K562 (cell line): ENCODE data around the gene EXTL1. TPM values are rescaled to one million over a fixed set of nuclear protein-coding genes. Genes with fewer than 3 reads are reported as not detected.

ENCODE experiments used
- CTBP1 ChIP-seq: fragments of 450-650 bp; IDR thresholded peaks from 2 replicates; pipeline ENCODE4 v1.6.1; 2016; ENCODE audit warnings: borderline replicate concordance
- ETV1 ChIP-seq: fragments of 450-650 bp; conservative IDR thresholded peaks from 2 replicates; pipeline ENCODE4 v1.6.1; 2016; ENCODE audit warnings: missing genetic modification characterization, control low read depth, low read depth, missing compliant biosample characterization
- IRF2 ChIP-seq: sonication (generic); formaldehyde crosslinking; IDR thresholded peaks from 2 replicates; pipeline ENCODE4 v1.8.1; 2022; ENCODE audit warnings: mild to moderate bottlenecking, missing genetic modification reagents
- KAT7 ChIP-seq: sonication (generic); formaldehyde crosslinking; IDR thresholded peaks from 2 replicates; pipeline ENCODE4 v1.8.0; 2022; ENCODE audit warnings: missing genetic modification reagents, mild to moderate bottlenecking, borderline replicate concordance
- NFIC ChIP-seq: fragments of 450-650 bp; IDR thresholded peaks from 2 replicates; pipeline ENCODE4 v1.6.1; 2017; ENCODE audit warnings: mild to moderate bottlenecking, inconsistent platforms
- PTTG1 ChIP-seq: fragments of 450-650 bp; IDR thresholded peaks from 2 replicates; pipeline ENCODE4 v1.6.1; 2016; ENCODE audit warnings: low read depth, mild to moderate bottlenecking, missing genetic modification characterization, missing compliant biosample characterization
- RBM22 ChIP-seq: fragments of 200-400 bp; formaldehyde crosslinking; IDR thresholded peaks from 2 replicates; pipeline ENCODE4 v1.6.1; 2018; ENCODE audit warnings: low read length, low read depth; ENCODE audit not compliant: poor library complexity, severe bottlenecking
- SRF ChIP-seq, 2 experiments: fragments of 250-450, 450-650 bp in 1 of 2; sonication (Bioruptor Pico) in 1 of 2; sonication (generic) in 1 of 2; formaldehyde crosslinking; IDR thresholded peaks; 2 replicates each; pipeline versions ENCODE4 v1.5.0 to v1.5.1; 2020 to 2022; ENCODE audit warnings: mild to moderate bottlenecking in 1 of 2, missing genetic modification reagents in 1 of 2
- SRSF7 ChIP-seq: fragments of 200-400 bp; formaldehyde crosslinking; optimal IDR thresholded peaks from 2 replicates; pipeline ENCODE3; 2017; ENCODE audit warnings: mild to moderate bottlenecking, low read depth, low read length
- TAL1 ChIP-seq: fragments of 450-650 bp; IDR thresholded peaks from 2 replicates; pipeline ENCODE4 v1.6.1; 2016; ENCODE audit warnings: mild to moderate bottlenecking
- ZBTB8A ChIP-seq: fragments of 450-650 bp; IDR thresholded peaks from 2 replicates; pipeline ENCODE4 v1.6.1; 2018; ENCODE audit warnings: mild to moderate bottlenecking, moderate library complexity; ENCODE audit not compliant: partially characterized antibody
- ZFX ChIP-seq: sonication (generic); formaldehyde crosslinking; IDR thresholded peaks from 2 replicates; pipeline ENCODE4 v1.8.0; 2022; ENCODE audit warnings: mild to moderate bottlenecking, missing genetic modification reagents, moderate library complexity
- ZNF133 ChIP-seq: fragments of 250-450 bp; sonication (Bioruptor Pico); IDR thresholded peaks from 2 replicates; pipeline ENCODE4 v1.4.0; 2020; ENCODE audit warnings: mild to moderate bottlenecking
- ZNF212 ChIP-seq: fragments of 450-650 bp; formaldehyde crosslinking; IDR thresholded peaks from 2 replicates; pipeline ENCODE4 v1.4.0; 2020; ENCODE audit warnings: mild to moderate bottlenecking
- ZSCAN32 ChIP-seq: fragments of 450-650 bp; formaldehyde crosslinking; IDR thresholded peaks from 2 replicates; pipeline ENCODE4 v1.4.0; 2020; ENCODE audit warnings: mild to moderate bottlenecking, moderate library complexity
- polyA plus RNA-seq, 8 experiments: library from polyadenylated mRNA; depleted of rRNA in 4 of 8; stranded (reverse) in 5 of 8; unstranded in 3 of 8; fragments of >200 nt; fragmentation: Nextera tagmentation in 2 of 8; fragmentation: Illumina TruSeq in 1 of 8; extraction: Ambion mirVana in 2 of 8; extraction: Trizol in 1 of 8; gene quantifications; 2 replicates each; pipeline versions ENCODE4 v1.2.1 to v1.2.3, GENCODE V29; 2011 to 2014; ENCODE audit warnings: inconsistent platforms in 1 of 8, missing spikeins in 1 of 8
- total RNA-seq, 7 experiments: library from RNA; depleted of rRNA in 6 of 7; stranded (reverse); fragments of >200 nt in 6 of 7; fragmentation: Illumina TruSeq in 2 of 7; extraction: Trizol in 2 of 7; gene quantifications; 2 replicates each; pipeline versions ENCODE4 v1.2.1 to v1.2.3, GENCODE V29; 2011 to 2021; ENCODE audit warnings: low replicate concordance in 1 of 7
- TF ChIP-seq, protein P1 (sequence below): sonication (generic); formaldehyde crosslinking; IDR thresholded peaks from 2 replicates; pipeline ENCODE4 v1.8.1; 2023; ENCODE audit warnings: mild to moderate bottlenecking, missing genetic modification reagents
- TF ChIP-seq, protein P2 (sequence below), 2 experiments: fragments of 200-800 bp in 1 of 2; sonication (Bioruptor generic) in 1 of 2; sonication (generic) in 1 of 2; formaldehyde crosslinking in 1 of 2; IDR thresholded peaks in 1 of 2; conservative IDR thresholded peaks in 1 of 2; 2 replicates each; pipeline versions ENCODE4 v1.5.0 to v1.6.1; 2016 to 2020; ENCODE audit warnings: missing compliant biosample characterization in 1 of 2, missing genetic modification characterization in 1 of 2, missing genetic modification reagents in 1 of 2
- TF ChIP-seq, protein P3 (sequence below): fragments of 250-450 bp; sonication (Bioruptor Pico); IDR thresholded peaks from 2 replicates; pipeline ENCODE4 v1.8.0; 2021; ENCODE audit warnings: borderline replicate concordance, mild to moderate bottlenecking, moderate library complexity; ENCODE audit not compliant: poor library complexity, severe bottlenecking
- TF ChIP-seq, protein P4 (sequence below): fragments of 450-650 bp; IDR thresholded peaks from 2 replicates; pipeline ENCODE4 v1.7.1; 2018; ENCODE audit warnings: mild to moderate bottlenecking, low read depth; ENCODE audit not compliant: partially characterized antibody
- TF ChIP-seq, protein P5 (sequence below): sonication (generic); formaldehyde crosslinking; IDR thresholded peaks from 2 replicates; pipeline ENCODE4 v1.8.1; 2023; ENCODE audit warnings: mild to moderate bottlenecking, missing genetic modification reagents, moderate library complexity

EXTL1 gene
- total and polyA plus RNA-seq, 9 of the 15 experiments (the other 6 are each of a cell fraction or from before 2014, with no cell fraction given), result 0.04 to 0.23 (median 0.08) TPM; not detected in 3

DNA sequence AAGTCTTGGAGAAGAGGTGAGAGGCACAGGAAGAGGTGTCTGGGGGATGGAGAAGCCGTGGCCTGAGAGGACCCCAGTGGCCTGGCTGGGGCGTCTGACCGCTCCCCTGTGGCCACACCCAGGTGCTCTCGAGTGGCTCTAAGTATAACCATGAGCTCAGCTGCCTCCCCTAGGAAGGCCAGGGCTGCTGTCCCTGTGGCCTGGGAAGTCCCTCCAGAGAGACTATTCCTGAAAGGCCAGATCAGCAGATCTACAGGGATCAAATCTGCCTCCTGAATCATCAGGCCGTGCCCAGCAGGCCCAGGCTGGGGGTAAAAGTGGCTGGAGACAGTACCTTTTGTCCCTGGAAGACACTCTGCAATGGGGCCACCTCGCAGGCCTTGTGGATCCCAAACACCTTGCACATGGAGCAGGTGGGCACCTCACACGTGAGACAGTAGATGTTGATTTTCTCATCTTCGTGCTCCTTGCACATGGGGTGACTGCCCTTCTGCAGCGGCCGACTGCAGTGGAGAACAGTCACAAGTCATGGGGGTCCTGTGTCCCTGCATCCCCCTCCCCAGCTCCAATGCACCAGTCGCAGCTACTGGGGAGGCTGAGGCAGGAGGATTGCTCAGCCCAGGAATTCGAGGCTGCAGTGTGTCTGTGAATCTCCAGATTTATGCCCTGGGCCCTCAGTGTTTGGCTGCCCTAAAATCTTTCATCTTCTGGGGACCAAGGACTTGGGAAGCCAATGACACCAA, 39.4 kb downstream of the EXTL1 start (continued):
- TF ChIP-seq, protein P1, sequence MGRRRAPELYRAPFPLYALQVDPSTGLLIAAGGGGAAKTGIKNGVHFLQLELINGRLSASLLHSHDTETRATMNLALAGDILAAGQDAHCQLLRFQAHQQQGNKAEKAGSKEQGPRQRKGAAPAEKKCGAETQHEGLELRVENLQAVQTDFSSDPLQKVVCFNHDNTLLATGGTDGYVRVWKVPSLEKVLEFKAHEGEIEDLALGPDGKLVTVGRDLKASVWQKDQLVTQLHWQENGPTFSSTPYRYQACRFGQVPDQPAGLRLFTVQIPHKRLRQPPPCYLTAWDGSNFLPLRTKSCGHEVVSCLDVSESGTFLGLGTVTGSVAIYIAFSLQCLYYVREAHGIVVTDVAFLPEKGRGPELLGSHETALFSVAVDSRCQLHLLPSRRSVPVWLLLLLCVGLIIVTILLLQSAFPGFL (CRISPR knock-in tag), result no peak
- TF ChIP-seq, protein P2, sequence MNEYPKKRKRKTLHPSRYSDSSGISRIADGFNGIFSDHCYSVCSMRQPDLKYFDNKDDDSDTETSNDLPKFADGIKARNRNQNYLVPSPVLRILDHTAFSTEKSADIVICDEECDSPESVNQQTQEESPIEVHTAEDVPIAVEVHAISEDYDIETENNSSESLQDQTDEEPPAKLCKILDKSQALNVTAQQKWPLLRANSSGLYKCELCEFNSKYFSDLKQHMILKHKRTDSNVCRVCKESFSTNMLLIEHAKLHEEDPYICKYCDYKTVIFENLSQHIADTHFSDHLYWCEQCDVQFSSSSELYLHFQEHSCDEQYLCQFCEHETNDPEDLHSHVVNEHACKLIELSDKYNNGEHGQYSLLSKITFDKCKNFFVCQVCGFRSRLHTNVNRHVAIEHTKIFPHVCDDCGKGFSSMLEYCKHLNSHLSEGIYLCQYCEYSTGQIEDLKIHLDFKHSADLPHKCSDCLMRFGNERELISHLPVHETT (CRISPR knock-in tag; conservative IDR thresholded peaks at IDR 0.05 in 1 of 2, IDR thresholded peaks at IDR 0.05 in 1 of 2), result no peak
- TF ChIP-seq ZNF133 (CRISPR knock-in tag), result no peak
- no peak for TF ChIP-seq ETV1 (tag)
- TF ChIP-seq PTTG1 (tag), result no peak
- no peak for TF ChIP-seq SRF (CRISPR knock-in tag; IDR thresholded peaks at IDR 0.05)
- TF ChIP-seq, protein P3, sequence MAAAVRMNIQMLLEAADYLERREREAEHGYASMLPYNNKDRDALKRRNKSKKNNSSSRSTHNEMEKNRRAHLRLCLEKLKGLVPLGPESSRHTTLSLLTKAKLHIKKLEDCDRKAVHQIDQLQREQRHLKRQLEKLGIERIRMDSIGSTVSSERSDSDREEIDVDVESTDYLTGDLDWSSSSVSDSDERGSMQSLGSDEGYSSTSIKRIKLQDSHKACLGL, result no peak
- peak; percentile 29; the same call in 1 of the 2 replicates for TF ChIP-seq CTBP1
- TF ChIP-seq, protein P4, sequence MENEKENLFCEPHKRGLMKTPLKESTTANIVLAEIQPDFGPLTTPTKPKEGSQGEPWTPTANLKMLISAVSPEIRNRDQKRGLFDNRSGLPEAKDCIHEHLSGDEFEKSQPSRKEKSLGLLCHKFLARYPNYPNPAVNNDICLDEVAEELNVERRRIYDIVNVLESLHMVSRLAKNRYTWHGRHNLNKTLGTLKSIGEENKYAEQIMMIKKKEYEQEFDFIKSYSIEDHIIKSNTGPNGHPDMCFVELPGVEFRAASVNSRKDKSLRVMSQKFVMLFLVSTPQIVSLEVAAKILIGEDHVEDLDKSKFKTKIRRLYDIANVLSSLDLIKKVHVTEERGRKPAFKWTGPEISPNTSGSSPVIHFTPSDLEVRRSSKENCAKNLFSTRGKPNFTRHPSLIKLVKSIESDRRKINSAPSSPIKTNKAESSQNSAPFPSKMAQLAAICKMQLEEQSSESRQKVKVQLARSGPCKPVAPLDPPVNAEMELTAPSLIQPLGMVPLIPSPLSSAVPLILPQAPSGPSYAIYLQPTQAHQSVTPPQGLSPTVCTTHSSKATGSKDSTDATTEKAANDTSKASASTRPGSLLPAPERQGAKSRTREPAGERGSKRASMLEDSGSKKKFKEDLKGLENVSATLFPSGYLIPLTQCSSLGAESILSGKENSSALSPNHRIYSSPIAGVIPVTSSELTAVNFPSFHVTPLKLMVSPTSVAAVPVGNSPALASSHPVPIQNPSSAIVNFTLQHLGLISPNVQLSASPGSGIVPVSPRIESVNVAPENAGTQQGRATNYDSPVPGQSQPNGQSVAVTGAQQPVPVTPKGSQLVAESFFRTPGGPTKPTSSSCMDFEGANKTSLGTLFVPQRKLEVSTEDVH, result no peak
- TF ChIP-seq ZSCAN32 (CRISPR knock-in tag), result no peak
- TF ChIP-seq NFIC, result no peak
- no peak for TF ChIP-seq RBM22
- peak; percentile 60; the same call in 1 of the 2 replicates for TF ChIP-seq ZFX (CRISPR knock-in tag)
- TF ChIP-seq ZNF212 (CRISPR knock-in tag), result no peak
- TF ChIP-seq, protein P5, sequence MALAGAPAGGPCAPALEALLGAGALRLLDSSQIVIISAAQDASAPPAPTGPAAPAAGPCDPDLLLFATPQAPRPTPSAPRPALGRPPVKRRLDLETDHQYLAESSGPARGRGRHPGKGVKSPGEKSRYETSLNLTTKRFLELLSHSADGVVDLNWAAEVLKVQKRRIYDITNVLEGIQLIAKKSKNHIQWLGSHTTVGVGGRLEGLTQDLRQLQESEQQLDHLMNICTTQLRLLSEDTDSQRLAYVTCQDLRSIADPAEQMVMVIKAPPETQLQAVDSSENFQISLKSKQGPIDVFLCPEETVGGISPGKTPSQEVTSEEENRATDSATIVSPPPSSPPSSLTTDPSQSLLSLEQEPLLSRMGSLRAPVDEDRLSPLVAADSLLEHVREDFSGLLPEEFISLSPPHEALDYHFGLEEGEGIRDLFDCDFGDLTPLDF (CRISPR knock-in tag), result 0 out of 2 replicates have a peak, but pooled peaks have one; percentile 7
- TF ChIP-seq TAL1, result no peak
- no peak for TF ChIP-seq ZBTB8A
- TF ChIP-seq SRSF7, result no peak
- TF ChIP-seq KAT7 (CRISPR knock-in tag), result 0 out of 2 replicates have a peak, but pooled peaks have one; percentile 46
- TF ChIP-seq IRF2 (CRISPR knock-in tag), result no peak
